ENCODE measurements around the gene PTPRA. TPM values are rescaled to one million over a fixed set of nuclear protein-coding genes. Genes with fewer than 3 reads are reported as not detected.

Gene PTPRA
- total RNA-seq, 1 experiment from 2014 or later = 56.9 TPM

DNA sequence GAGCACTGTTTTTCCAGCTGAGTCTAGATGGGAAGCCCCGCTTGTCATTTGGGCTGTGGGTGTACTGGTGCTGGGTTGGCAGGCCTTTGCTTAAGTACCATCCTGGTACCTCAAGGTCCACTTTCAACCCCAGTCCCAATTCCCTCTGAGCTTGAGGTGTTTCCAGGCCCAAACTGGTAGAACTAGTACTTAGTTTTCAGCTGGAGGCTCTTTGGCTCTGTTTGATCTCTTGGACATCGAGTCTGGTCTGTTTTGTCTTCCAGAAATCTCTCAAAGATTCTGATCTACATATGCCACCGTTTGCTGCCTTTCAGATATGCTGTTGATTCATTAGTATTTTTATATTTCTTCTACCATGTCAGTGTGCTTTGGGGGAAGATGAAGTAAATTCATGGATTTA, 108.4 kb downstream of the PTPRA start:
- Histone ChIP-seq H3K9me3 (ENCODE audit: low read depth, low read length, poor library complexity, severe bottlenecking) (no peaks in the 10 kb centered on the region), H3K36me3 (ENCODE audit: insufficient read depth, low read length, poor library complexity, severe bottlenecking) (peaks cover 5% of the 10 kb centered on the region), H3K27ac (ENCODE audit: low read depth, low read length, poor library complexity, severe bottlenecking) (no peak overlapping the region), H3K27me3 (replicated peaks; ENCODE audit: insufficient read depth, low read depth, low read length, poor library complexity) (no peaks in the 10 kb centered on the region), H3K4me1 (ENCODE audit: insufficient read depth, low read length, poor library complexity, severe bottlenecking) (peaks cover 3% of the 10 kb centered on the region), H3K4me3 (ENCODE audit: low read depth, low read length, poor library complexity, severe bottlenecking) (no peak overlapping the region)
- no TSS peak for BruUV-seq (replicated peaks)
- POLR2A ChIA-PET (ENCODE audit: low non-redundant PET) = no interaction called here
- intact Hi-C loops (cut with micrococcal nuclease; ENCODE audit: unreplicated experiment) = no loop called here
- DNase-seq (ENCODE audit: low spot score) = no peak
- TF ChIP-seq EZH2 (IDR thresholded peaks at IDR 0.05; ENCODE audit: borderline replicate concordance, low read depth, low read length, poor library complexity, severe bottlenecking) (no peak), CTCF (conservative IDR thresholded peaks at IDR 0.05; ENCODE audit: low read depth, low read length) (no peak)
- CTCF ChIA-PET = no interaction called here

DNA sequence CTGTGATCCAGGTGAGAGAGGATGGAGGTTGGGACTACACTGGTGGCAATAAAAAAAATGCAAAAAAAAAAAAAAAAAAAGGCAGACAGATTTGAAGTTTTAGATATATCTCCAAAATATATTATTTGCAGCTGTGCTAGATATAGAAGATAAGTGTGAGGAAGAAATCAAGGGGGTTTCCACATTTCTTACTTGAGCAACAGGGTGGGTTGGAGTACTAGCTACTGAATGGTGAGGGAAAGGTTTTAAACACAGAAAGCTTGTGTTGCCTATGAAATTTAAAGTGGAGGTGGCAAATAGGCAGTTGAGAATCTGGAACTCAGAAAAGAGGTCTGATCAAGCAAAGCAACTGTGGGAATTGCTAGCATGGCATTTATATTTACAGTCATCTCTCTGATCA, 110.2 kb downstream of the PTPRA start:
- Histone ChIP-seq H3K36me3 (ENCODE audit: insufficient read depth, low read length, poor library complexity, severe bottlenecking) (peaks cover 16% of the 10 kb centered on the region), H3K27ac (ENCODE audit: low read depth, low read length, poor library complexity, severe bottlenecking) (no peak overlapping the region), H3K9me3 (ENCODE audit: low read depth, low read length, poor library complexity, severe bottlenecking) (no peaks in the 10 kb centered on the region), H3K27me3 (replicated peaks; ENCODE audit: insufficient read depth, low read depth, low read length, poor library complexity) (no peaks in the 10 kb centered on the region), H3K4me3 (ENCODE audit: low read depth, low read length, poor library complexity, severe bottlenecking) (no peak overlapping the region), H3K4me1 (ENCODE audit: insufficient read depth, low read length, poor library complexity, severe bottlenecking) (peaks cover 10% of the 10 kb centered on the region)
- BruUV-seq (replicated peaks) = no TSS peak
- POLR2A ChIA-PET (ENCODE audit: low non-redundant PET) = interaction anchor here (0.6 kb wide), 1 partner anchor 117 kb away, joined by 10 read pairs; no protein-coding TSS in a partner anchor
- TF ChIP-seq CTCF (conservative IDR thresholded peaks at IDR 0.05; ENCODE audit: low read depth, low read length) = no peak
- no peak for TF ChIP-seq EZH2 (IDR thresholded peaks at IDR 0.05; ENCODE audit: borderline replicate concordance, low read depth, low read length, poor library complexity, severe bottlenecking)
- intact Hi-C loops (cut with micrococcal nuclease; ENCODE audit: unreplicated experiment) = no loop called here
- CTCF ChIA-PET = interaction anchor here (0.6 to 0.7 kb wide), 2 partner anchors 355 to 1250 kb away, joined by 3 to 8 read pairs; no protein-coding TSS in a partner anchor
- no peak for DNase-seq (ENCODE audit: low spot score)

- no TSS peak for BruUV-seq (replicated peaks)
- CTCF ChIA-PET = interaction anchor here (0.6 to 0.7 kb wide), 2 partner anchors 356 to 1249 kb away, joined by 3 to 8 read pairs; no protein-coding TSS in a partner anchor
- H3K27ac ChIP-seq (ENCODE audit: low read depth, low read length, poor library complexity, severe bottlenecking) = no peak overlapping the region
Observed at GRCh38 chr20:2984028-2984501, 110.8 kb downstream of the PTPRA start.

More at GRCh38 chr20:2984028-2984501, 110.8 kb downstream of the PTPRA start:
- H3K4me3 ChIP-seq (ENCODE audit: low read depth, low read length, poor library complexity, severe bottlenecking) = no peak overlapping the region
- POLR2A ChIA-PET (ENCODE audit: low non-redundant PET) = interaction anchor here (0.6 kb wide), 1 partner anchor 116 kb away, joined by 10 read pairs; no protein-coding TSS in a partner anchor
- H3K36me3 ChIP-seq (ENCODE audit: insufficient read depth, low read length, poor library complexity, severe bottlenecking) = peaks cover 16% of the 10 kb centered on the region
- H3K4me1 ChIP-seq (ENCODE audit: insufficient read depth, low read length, poor library complexity, severe bottlenecking) = peaks cover 10% of the 10 kb centered on the region
- intact Hi-C loops (cut with micrococcal nuclease; ENCODE audit: unreplicated experiment) = no loop called here
- DNase-seq (ENCODE audit: low spot score) = no peak
- TF ChIP-seq CTCF (conservative IDR thresholded peaks at IDR 0.05; ENCODE audit: low read depth, low read length) (no peak), EZH2 (IDR thresholded peaks at IDR 0.05; ENCODE audit: borderline replicate concordance, low read depth, low read length, poor library complexity, severe bottlenecking) (no peak)
- H3K9me3 ChIP-seq (ENCODE audit: low read depth, low read length, poor library complexity, severe bottlenecking) = no peaks in the 10 kb centered on the region
- H3K27me3 ChIP-seq (replicated peaks; ENCODE audit: insufficient read depth, low read depth, low read length, poor library complexity) = no peaks in the 10 kb centered on the region
